Neural progenitor cell (in vitro differentiated cells): Measurements from ENCODE around the gene MMP17. TPM values are rescaled to one million over a fixed set of nuclear protein-coding genes. Genes with fewer than 3 reads are reported as not detected.

ENCODE experiments used
- DNase-seq: peaks from one replicate; pipeline ENCODE4 v3.0.0-alpha.2; 2016; ENCODE audit warnings: low spot score
- H2AFZ ChIP-seq: fragments of 200-600 bp; sonication (generic); replicated peaks from 2 replicates; pipeline ENCODE4 v1.6.1; 2016; ENCODE audit warnings: antibody characterized with exemption
- H3F3A ChIP-seq: fragments of 200-600 bp; sonication (generic); 2 replicates; pipeline ENCODE4 v1.6.1; 2016; ENCODE audit warnings: antibody characterized with exemption, low read depth
- H3K27ac ChIP-seq: fragments of 200-600 bp; sonication (generic); 2 replicates; pipeline ENCODE4 v1.5.1; 2016; ENCODE audit warnings: mild to moderate bottlenecking
- H3K27me3 ChIP-seq: fragments of 200-600 bp; sonication (generic); 2 replicates; pipeline ENCODE4 v1.6.1; 2016; ENCODE audit warnings: mild to moderate bottlenecking, moderate library complexity
- H3K36me3 ChIP-seq: fragments of 200-600 bp; sonication (generic); 2 replicates; pipeline ENCODE4 v1.5.1; 2016
- H3K4me1 ChIP-seq: fragments of 200-600 bp; sonication (generic); 2 replicates; pipeline ENCODE4 v1.6.1; 2016; ENCODE audit warnings: mixed run types
- H3K4me2 ChIP-seq: fragments of 200-600 bp; sonication (generic); 2 replicates; pipeline ENCODE4 v1.6.1; 2016
- H3K4me3 ChIP-seq: fragments of 200-600 bp; sonication (generic); 2 replicates; pipeline ENCODE4 v1.5.1; 2016
- H3K79me2 ChIP-seq: fragments of 200-600 bp; sonication (generic); 2 replicates; pipeline ENCODE4 v1.6.1; 2016; ENCODE audit warnings: low read depth
- H3K9ac ChIP-seq: fragments of 200-600 bp; sonication (generic); 2 replicates; pipeline ENCODE4 v1.6.1; 2016
- H3K9me3 ChIP-seq: fragments of 200-600 bp; sonication (generic); 2 replicates; pipeline ENCODE4 v1.5.1; 2016; ENCODE audit warnings: low read depth
- H4K20me1 ChIP-seq: fragments of 200-600 bp; sonication (generic); 2 replicates; pipeline ENCODE4 v1.6.1; 2016; ENCODE audit warnings: low read depth
- H3K27ac Mint-ChIP-seq: 3 replicates; pipeline ENCODE4 v1.8.0; 2021; ENCODE audit warnings: mixed read lengths
- H3K27me3 Mint-ChIP-seq: 2 replicates; pipeline ENCODE4 v1.8.0; 2022; ENCODE audit warnings: low read depth, mild to moderate bottlenecking, inconsistent platforms, moderate library complexity, mixed read lengths; ENCODE audit not compliant: insufficient read depth
- H3K36me3 Mint-ChIP-seq: 3 replicates; pipeline ENCODE4 v1.8.0; 2021; ENCODE audit warnings: mixed read lengths
- H3K4me1 Mint-ChIP-seq: 3 replicates; pipeline ENCODE4 v1.8.0; 2021; ENCODE audit warnings: mixed read lengths
- H3K4me3 Mint-ChIP-seq: 3 replicates; pipeline ENCODE4 v1.8.0; 2021; ENCODE audit warnings: mild to moderate bottlenecking, moderate library complexity, mixed read lengths
- H3K9me3 Mint-ChIP-seq: 3 replicates; pipeline ENCODE4 v1.8.0; 2020; ENCODE audit warnings: mixed read lengths
- CTCF ChIP-seq: fragments of 200-600 bp; sonication (generic); IDR thresholded peaks from 2 replicates; pipeline ENCODE4 v1.5.1; 2017; ENCODE audit warnings: antibody characterized with exemption, mild to moderate bottlenecking
- EZH2 ChIP-seq: fragments of 200-600 bp; sonication (generic); IDR thresholded peaks from 2 replicates; pipeline ENCODE4 v1.6.1; 2017; ENCODE audit warnings: antibody characterized with exemption, mild to moderate bottlenecking, moderate library complexity
- EZH2phosphoT487 ChIP-seq: fragments of 200-600 bp; sonication (generic); IDR thresholded peaks from 2 replicates; pipeline ENCODE4 v1.6.1; 2017; ENCODE audit warnings: antibody characterized with exemption
- total RNA-seq: library from RNA; depleted of rRNA; stranded (reverse); fragments of >200 nt; gene quantifications from 2 replicates; pipeline ENCODE4 v1.2.3, GENCODE V29; 2015; ENCODE audit warnings: low replicate concordance

Gene MMP17
- total RNA-seq, 1 donor from 2014 or later = 2.1 TPM

GRCh38 chr12:131862084-131862441 lies 33.9 kb downstream of the MMP17 start:
- H3K4me2 ChIP-seq = no peak overlapping the region
- H2AFZ ChIP-seq = no peak overlapping the region
- DNase-seq = no peak
- Mint-ChIP-seq H3K36me3 (peaks cover 1% of the 10 kb centered on the region), H3K27me3 (peaks cover 15% of the 10 kb centered on the region), H3K27ac (peak overlapping the region; percentile 76), H3K9me3 (no peaks in the 10 kb centered on the region), H3K4me1 (peaks cover 53% of the 10 kb centered on the region), H3K4me3 (peak overlapping the region; percentile 69)
- H3K9ac ChIP-seq = no peak overlapping the region
- H3K4me1 ChIP-seq = peaks cover 26% of the 10 kb centered on the region
- H3K79me2 ChIP-seq = no peaks in the 10 kb centered on the region
- peaks cover 18% of the 10 kb centered on the region for H3K27me3 ChIP-seq
- H3K9me3 ChIP-seq = no peaks in the 10 kb centered on the region
- no peak overlapping the region for H3K27ac ChIP-seq
- H3K36me3 ChIP-seq = no peaks in the 10 kb centered on the region
- peaks cover 36% of the 10 kb centered on the region for H3F3A ChIP-seq
- no peak overlapping the region for H3K4me3 ChIP-seq
- TF ChIP-seq CTCF (no peak), EZH2phosphoT487 (no peak), EZH2 (no peak)
- H4K20me1 ChIP-seq = no peaks in the 10 kb centered on the region

- H3K4me2 ChIP-seq = peak overlapping the region; percentile 62
- H3K27ac ChIP-seq = no peak overlapping the region
- no peaks in the 10 kb centered on the region for H3K9me3 ChIP-seq
- peaks cover 18% of the 10 kb centered on the region for H3K27me3 ChIP-seq
- H3K79me2 ChIP-seq = no peaks in the 10 kb centered on the region
- H3K4me3 ChIP-seq = no peak overlapping the region
- Mint-ChIP-seq H3K4me3 (peak overlapping the region; percentile 60), H3K27me3 (peaks cover 19% of the 10 kb centered on the region), H3K4me1 (peaks cover 49% of the 10 kb centered on the region), H3K27ac (peak overlapping the region; percentile 87), H3K36me3 (peaks cover 1% of the 10 kb centered on the region), H3K9me3 (no peaks in the 10 kb centered on the region)
- no peak overlapping the region for H2AFZ ChIP-seq
- peaks cover 36% of the 10 kb centered on the region for H3F3A ChIP-seq
- no peaks in the 10 kb centered on the region for H4K20me1 ChIP-seq
- TF ChIP-seq CTCF (no peak), EZH2phosphoT487 (no peak), EZH2 (no peak)
- H3K9ac ChIP-seq = no peak overlapping the region
- no peaks in the 10 kb centered on the region for H3K36me3 ChIP-seq
- no peak for DNase-seq
- peaks cover 26% of the 10 kb centered on the region for H3K4me1 ChIP-seq
Observed at GRCh38 chr12:131862600-131862993, 34.4 kb downstream of the MMP17 start.

GRCh38 chr12:131862994-131863710 lies 35.0 kb downstream of the MMP17 start:
- Histone ChIP-seq H3F3A (peaks cover 36% of the 10 kb centered on the region), H4K20me1 (no peaks in the 10 kb centered on the region), H3K4me1 (peaks cover 26% of the 10 kb centered on the region), H3K9ac (no peak overlapping the region), H3K4me2 (peak overlapping the region; percentile 62), H3K9me3 (no peaks in the 10 kb centered on the region), H3K27ac (no peak overlapping the region), H3K4me3 (no peak overlapping the region), H2AFZ (no peak overlapping the region), H3K79me2 (no peaks in the 10 kb centered on the region), H3K27me3 (peaks cover 18% of the 10 kb centered on the region), H3K36me3 (no peaks in the 10 kb centered on the region)
- peaks cover 21% of the 10 kb centered on the region for H3K27me3 Mint-ChIP-seq
- DNase-seq = peak; percentile 61
- peaks cover 50% of the 10 kb centered on the region for H3K4me1 Mint-ChIP-seq
- peak overlapping the region; percentile 87 for H3K27ac Mint-ChIP-seq
- peak overlapping the region; percentile 60 for H3K4me3 Mint-ChIP-seq
- H3K9me3 Mint-ChIP-seq = no peaks in the 10 kb centered on the region
- H3K36me3 Mint-ChIP-seq = peaks cover 1% of the 10 kb centered on the region
- TF ChIP-seq EZH2 (no peak), EZH2phosphoT487 (no peak), CTCF (no peak)
